GM18502 (cell line): ENCODE data around the gene PLD4.
"Not testable (repeated sequence)": the region's sequence is repeated elsewhere in the genome, so short reads cannot be mapped to it uniquely, and the experiment has no call there.

ENCODE experiments used
- ATAC-seq: cut with Tn5 transposase; IDR thresholded peaks from one replicate; pipeline ENCODE4 v1.9.1; 2021; ENCODE audit warnings: mild to moderate bottlenecking; ENCODE audit not compliant: unreplicated experiment, poor library complexity

PLD4 gene

GRCh38 chr14:104936361-104937155 is 11.9 kb downstream of the PLD4 start:
- no peak for ATAC-seq

DNA sequence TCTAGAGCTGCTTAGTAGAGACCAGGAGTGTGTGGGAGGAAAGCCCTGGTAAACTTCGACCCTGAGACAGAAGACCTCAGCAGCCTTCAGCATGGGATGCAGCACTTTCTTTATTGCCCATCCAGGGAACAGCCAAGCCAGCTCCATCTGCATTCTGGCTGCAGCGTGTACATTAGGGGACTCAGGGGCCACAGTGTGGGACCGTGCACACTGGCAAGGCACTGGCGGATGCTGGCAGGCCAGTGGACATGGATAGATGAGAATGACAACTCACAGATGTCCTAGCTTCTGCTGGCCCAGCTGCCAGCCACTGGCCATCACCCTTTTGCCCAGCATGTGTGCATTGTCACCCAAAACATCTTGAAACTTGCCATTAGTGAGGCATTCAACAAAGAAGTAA is 12.5 kb downstream of the PLD4 start:
- ATAC-seq = no peak

DNA sequence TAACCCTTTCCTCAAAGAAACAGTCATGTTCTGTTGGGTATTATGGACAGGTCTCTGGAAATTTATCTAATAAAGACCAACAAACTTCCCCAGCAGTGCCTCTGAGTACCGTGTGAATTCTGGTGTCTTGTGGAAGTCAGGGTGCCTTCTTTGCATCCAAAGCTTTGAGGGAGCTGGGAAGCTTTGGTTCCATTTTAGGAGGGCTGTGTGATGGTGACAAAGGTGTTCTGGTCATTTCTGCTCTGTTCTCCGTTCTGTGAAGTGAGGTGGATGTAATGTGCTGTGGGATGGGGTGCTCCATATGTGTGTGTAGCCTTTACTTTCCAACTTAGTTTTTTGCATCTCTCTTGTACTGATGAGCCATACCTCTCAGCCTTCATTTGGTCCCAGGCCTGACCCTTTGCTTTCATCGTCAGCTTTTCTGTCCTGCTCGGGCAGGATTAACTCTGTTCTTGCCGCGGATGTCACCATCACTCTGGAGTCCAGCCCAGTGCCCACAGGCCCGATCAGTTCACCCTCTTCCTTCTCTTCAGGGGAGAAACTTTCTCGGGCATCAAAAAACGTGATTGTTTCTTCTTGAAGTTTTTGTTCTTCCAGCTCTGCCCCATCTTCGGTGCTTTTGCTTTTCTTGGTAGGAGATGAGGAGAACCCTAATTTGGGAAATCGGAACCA is 13.2 kb downstream of the PLD4 start:
- ATAC-seq = no peak

GRCh38 chr14:104938436-104938835 is 13.8 kb downstream of the PLD4 start:
- ATAC-seq = no peak

DNA sequence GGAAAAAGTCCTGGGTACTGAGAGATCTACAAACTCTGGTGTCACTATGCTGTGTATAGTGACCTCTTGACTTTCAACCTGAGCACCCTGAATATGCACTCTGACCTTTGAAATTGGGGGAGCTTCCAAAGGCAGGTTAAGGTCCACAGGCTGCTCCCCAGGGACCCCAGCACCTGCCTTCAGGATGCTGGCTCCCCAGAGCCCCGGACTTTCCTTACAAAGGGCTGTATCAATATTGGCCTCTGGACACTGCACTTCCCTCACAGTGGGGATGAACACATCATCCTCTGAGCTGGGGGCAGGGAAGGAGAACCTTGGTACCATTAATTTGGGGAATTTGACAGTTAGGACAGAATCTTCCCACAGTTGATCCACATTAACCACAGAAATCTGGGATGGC is 14.3 kb downstream of the PLD4 start:
- no peak for ATAC-seq

DNA sequence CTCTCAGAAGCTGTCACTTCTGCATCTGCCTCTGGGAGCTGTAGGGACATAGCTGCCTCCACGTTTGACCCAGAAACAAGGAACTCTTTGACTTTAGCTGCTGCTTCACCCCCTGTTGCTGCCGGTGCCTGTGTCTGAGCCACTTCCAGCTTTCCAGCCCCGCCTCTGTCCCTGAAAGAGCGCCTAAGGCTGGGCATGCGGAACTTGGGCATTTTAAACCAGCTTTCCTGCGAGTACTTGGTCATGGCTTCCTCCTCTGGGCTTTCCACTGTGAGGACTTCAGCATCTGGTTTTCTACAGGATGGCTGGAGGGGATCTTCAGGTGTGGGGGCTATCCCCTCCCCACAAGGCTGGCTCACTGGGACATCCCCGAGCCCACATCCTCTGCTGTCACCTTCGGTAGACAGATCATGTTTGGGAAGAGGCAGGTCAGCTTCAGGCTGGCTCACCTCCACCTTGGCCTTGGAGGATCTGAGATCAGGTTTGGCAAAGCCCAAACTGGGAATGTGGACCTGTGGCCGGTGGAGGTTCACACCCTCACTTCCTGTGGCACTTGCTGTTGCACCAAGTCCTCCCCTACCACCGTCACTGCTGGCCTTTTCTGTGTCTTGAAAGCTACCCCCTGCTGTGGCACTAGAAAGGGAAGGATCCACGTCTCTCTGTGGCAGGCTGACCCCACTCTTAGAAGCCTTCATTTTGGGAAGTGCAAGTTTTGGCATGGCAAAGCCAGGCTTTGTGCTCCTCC is 15.2 kb downstream of the PLD4 start:
- ATAC-seq = no peak

DNA sequence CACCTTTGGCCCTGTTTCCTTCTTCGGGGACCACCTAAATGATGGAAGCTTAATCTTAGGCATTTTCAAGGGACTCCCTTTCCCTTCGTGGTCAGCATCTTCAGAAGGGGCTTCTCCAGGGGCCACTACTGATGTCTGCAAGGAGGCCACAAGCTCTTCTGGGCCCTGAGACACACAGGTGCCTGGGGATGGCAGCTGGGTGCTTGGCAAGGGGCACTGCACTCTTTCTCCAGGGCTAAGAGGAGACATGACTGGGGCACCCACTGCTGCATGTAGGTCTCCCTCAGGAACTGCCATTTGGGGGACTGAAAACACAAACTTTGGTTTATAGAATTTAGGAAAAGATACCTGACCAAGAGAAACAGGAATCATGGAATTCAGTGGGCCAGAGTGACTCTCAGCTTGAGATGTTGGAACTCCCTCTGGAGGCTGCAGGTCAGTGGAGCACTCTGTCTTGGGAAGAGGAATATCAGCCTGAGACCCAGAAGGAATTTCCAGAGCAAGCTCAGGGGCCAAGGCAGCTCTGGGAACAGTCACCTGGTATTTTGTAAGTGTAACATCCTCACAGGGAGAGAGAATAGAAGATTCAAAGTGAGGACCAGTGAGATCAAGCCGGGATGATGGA is 16.0 kb downstream of the PLD4 start:
- ATAC-seq = no peak

GRCh38 chr14:104941508-104942365 is 17.1 kb downstream of the PLD4 start:
- no peak for ATAC-seq

DNA sequence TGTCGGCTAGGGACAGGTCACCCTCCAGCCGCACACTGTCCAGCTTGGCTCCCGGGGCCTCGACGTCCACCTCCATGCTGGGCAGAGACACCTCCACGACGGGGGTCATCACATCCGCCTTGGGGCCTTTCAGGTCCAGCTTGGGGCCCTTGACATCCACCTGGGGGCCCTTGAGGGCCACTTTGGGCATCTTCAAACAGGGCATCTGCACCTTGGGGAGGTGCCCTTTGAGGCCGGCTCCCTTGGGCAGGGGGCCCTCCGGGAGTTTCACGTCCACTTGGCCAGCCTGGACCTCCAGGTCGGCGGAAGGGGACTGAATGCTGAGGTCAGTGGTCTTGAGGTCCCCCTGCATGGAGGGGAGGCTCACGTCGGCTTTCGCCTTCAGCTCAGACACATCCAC is 17.9 kb downstream of the PLD4 start:
- no peak for ATAC-seq

DNA sequence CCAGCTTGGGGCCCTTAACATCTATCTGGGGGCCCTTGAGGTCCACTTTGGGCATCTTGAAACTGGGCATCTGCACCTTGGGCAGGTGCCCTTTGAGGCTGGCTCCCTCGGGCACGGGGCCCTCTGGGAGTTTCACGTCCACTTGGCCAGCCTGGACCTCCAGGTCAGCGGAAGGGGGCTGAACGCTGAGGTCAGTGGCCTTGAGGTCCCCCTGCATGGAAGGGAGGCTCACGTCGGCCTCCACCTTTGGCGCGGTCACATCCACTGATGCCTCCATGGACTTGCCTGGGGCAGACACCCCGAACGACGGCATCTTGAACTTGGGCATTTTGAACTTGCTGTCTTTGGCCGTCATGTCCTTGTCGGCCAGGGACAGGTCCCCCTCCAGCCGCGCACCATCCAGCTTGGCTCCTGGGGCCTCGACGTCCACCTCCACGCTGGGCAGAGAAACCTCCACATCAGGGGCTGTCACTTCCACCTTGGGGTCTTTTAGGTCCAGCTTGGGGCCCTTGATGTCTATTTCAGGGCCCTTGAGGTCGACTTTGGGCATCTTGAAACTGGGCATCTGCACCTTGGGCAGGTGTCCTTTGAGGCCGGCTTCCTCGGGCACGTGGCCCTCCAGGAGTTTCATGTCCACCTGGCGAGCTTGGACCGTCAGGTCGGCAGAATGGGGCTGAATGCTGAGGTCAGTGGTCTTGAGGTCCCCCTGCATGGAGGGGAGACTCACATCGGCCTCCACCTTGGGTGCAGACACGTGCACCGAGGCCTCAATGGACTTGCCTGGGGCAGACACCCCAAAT is 18.7 kb downstream of the PLD4 start:
- not testable (repeated sequence) for ATAC-seq

- not testable (repeated sequence) for ATAC-seq
These were observed 19.3 kb downstream of the PLD4 start for GRCh38 chr14:104944016-104944308.

DNA sequence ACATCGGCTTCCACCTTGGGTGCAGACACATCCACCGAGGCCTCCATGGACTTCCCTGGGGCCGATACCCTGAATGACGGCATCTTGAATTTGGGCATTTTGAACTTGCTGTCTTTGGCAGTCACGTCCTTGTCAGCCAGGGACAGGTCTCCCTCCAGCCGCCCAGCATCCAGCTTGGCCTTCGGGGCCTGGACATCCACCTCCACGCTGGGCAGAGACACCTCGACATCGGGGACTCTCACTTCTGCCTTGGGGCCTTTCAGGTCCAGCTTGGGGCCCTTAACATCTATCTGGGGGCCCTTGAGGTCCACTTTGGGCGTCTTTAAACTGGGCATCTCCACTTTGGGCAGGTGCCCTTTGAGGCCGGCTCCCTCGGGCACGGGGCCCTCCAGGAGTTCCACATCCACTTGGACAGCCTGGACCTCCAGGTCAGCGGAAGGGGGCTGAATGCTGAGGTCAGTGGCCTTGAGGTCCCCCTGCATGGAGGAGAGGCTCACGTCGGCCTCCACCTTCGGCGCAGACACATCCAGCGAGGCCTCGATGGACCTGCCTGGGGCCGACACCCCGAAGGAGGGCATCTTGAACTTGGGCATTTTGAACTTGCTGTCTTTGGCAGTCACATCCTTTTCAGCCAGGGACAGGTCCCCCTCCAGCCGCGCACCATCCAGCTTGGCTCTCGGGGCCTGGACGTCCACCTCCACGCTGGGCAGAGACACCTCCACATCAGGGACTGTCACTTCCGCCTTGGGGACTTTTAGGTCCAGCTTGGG is 19.9 kb downstream of the PLD4 start:
- not testable (repeated sequence) for ATAC-seq

DNA sequence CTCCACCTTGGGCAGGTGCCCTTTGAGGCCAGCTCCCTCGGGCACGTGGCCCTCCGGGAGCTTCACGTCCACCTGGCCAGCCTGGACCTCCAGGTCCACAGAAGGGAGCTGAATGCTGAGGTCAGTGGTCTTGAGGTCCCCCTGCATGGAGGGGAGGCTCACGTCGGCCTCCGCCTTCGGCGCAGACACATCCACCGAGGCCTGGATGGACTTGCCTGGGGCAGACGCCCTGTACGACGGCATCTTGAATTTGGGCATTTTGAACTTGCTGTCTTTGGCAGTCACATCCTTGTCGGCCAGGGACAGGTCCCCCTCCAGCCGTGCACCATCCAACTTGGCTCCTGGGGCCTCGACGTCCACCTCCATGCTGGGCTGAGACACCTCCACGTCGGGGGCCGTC is 20.6 kb downstream of the PLD4 start:
- ATAC-seq = not testable (repeated sequence)

DNA sequence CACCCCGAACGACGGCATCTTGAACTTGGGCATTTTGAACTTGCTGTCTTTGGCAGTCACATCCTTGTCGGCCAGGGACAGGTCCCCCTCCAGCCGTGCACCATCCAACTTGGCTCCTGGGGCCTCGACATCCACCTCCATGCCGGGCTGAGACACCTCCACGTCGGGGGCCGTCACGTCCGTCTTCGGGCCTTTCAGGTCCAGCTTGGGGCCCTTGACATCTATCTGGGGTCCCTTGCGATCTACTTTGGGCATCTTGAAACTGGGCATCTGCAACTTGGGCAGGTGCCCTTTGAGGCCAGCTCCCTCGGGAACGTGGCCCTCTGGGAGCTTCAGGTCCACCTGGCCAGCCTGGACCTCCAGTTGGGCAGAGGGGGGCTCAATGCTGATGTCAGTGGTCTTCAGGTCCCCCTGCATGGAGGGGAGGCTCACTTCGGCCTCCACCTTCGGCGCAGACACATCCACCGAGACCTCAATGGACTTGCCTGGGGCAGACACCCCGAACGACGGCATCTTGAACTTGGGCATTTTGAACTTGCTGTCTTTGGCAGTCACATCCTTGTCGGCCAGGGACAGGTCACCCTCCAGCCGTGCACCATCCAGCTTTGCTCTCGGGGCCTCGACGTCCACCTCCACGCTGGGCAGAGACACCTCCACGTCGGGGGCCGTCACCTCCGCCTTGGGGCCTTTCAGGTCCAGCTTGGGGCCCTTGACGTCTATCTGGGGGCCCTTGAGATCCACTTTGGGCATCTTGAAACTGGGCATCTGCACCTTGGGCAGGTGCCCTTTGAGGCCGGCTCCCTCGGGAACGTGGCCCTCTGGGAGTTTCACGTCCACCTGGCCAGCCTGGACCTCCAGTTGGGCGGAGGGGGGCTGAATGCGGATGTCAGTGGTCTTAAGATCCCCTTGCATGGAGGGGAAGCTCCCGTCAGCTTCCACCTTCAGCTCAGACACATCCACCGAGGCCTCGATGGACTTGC is 21.6 kb downstream of the PLD4 start:
- ATAC-seq = not testable (repeated sequence)

- not testable (repeated sequence) for ATAC-seq
These were observed 22.5 kb downstream of the PLD4 start for GRCh38 chr14:104947201-104947600.

DNA sequence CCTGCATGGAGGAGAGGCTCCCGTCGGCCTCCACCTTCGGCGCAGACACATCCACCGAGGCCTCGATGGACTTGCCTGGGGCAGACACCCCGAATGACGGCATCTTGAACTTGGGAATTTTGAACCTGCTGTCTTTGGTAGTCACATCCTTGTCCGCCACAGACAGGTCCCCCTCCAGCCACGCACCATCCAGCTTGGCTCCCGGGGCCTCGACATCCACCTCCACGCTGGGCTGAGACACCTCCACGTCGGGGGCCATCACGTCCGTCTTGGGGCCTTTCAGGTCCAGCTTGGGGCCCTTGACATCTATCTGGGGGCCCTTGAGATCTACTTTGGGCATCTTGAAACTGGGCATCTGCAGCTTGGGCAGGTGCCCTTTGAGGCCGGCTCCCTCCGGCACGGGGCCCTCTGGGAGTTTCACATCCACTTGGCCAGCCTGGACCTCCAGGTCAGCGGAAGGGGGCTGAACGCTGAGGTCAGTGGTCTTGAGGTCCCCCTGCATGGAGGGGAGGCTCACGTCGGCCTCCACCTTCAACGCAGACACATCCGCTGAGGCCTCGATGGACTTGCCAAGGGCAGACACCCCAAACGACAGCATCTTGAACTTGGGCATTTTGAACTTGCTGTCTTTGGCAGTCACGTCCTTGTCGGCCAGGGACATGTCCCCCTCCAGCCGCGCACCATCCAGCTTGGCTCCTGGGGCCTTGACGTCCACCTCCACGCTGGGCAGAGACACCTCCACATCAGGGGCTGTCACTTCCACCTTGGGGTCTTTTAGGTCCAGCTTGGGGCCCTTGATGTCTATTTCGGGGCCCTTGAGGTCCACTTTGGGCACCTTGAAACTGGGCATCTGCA is 23.4 kb downstream of the PLD4 start:
- ATAC-seq = not testable (repeated sequence)

- no peak for ATAC-seq
These were observed 24.0 kb downstream of the PLD4 start for GRCh38 chr14:104948736-104949031.
